Astrocyte (in vitro differentiated cells and primary cell): ENCODE results near the gene PARP16. TPM values are rescaled to one million over a fixed set of nuclear protein-coding genes. Genes with fewer than 3 reads are reported as not detected.
A peak's percentile ranks its signal among the peaks of the same experiment; 100 is the strongest.

ENCODE experiments used
- DNase-seq: peaks from one replicate; pipeline ENCODE4 v3.0.0-alpha.2; 2010; ENCODE audit warnings: low read depth
- FAIRE-seq: peaks from 2 replicates; lab custom pipeline; 2011; peaks lifted over from hg19 to GRCh38; lab: Jason Lieb, UNC
- H2AFZ ChIP-seq: 2 replicates; pipeline ENCODE4 v1.6.0; 2012; ENCODE audit warnings: low read depth, low read length, inconsistent platforms
- H3K27ac ChIP-seq: 2 replicates; pipeline ENCODE4 v1.5.1; 2011; ENCODE audit warnings: low read depth, low read length, inconsistent platforms
- H3K27me3 ChIP-seq: 2 replicates; pipeline ENCODE4 v1.6.0; 2011; ENCODE audit warnings: low read length, inconsistent platforms; ENCODE audit not compliant: insufficient read depth
- H3K36me3 ChIP-seq: 2 replicates; pipeline ENCODE4 v1.5.1; 2011; ENCODE audit warnings: low read length, inconsistent platforms; ENCODE audit not compliant: insufficient read depth
- H3K4me1 ChIP-seq: 2 replicates; pipeline ENCODE4 v1.5.1; 2011; ENCODE audit warnings: low read length, inconsistent platforms; ENCODE audit not compliant: insufficient read depth
- H3K4me2 ChIP-seq: 2 replicates; pipeline ENCODE4 v1.6.0; 2012; ENCODE audit warnings: low read length, inconsistent platforms
- H3K4me3 ChIP-seq: 2 replicates; pipeline ENCODE4 v1.5.1; 2011; ENCODE audit warnings: low read depth, mild to moderate bottlenecking, low read length, inconsistent platforms; ENCODE audit not compliant: insufficient read depth
- H3K79me2 ChIP-seq: 2 replicates; pipeline ENCODE4 v1.6.0; 2012; ENCODE audit warnings: mild to moderate bottlenecking, low read length, inconsistent platforms; ENCODE audit not compliant: insufficient read depth
- H3K9ac ChIP-seq: 2 replicates; pipeline ENCODE4 v1.6.0; 2012; ENCODE audit warnings: mild to moderate bottlenecking, low read length, inconsistent platforms
- H3K9me3 ChIP-seq: 2 replicates; pipeline ENCODE4 v1.5.1; 2012; ENCODE audit warnings: low read depth, mild to moderate bottlenecking, low read length, inconsistent platforms; ENCODE audit not compliant: insufficient read depth
- H4K20me1 ChIP-seq: 2 replicates; pipeline ENCODE4 v1.6.0; 2012; ENCODE audit warnings: low read length, inconsistent platforms; ENCODE audit not compliant: insufficient read depth
- H3K27ac Mint-ChIP-seq: one replicate; pipeline ENCODE4 v1.8.0; 2021; ENCODE audit warnings: mild to moderate bottlenecking, mixed read lengths; ENCODE audit not compliant: unreplicated experiment
- H3K27me3 Mint-ChIP-seq: one replicate; pipeline ENCODE4 v1.8.0; 2021; ENCODE audit warnings: low read depth, mixed read lengths; ENCODE audit not compliant: unreplicated experiment
- H3K36me3 Mint-ChIP-seq: one replicate; pipeline ENCODE4 v1.8.0; 2021; ENCODE audit warnings: low read depth, mixed read lengths; ENCODE audit not compliant: unreplicated experiment
- H3K4me1 Mint-ChIP-seq: one replicate; pipeline ENCODE4 v1.8.0; 2021; ENCODE audit warnings: low read depth, mixed read lengths; ENCODE audit not compliant: unreplicated experiment
- H3K4me3 Mint-ChIP-seq: one replicate; pipeline ENCODE4 v1.8.0; 2021; ENCODE audit warnings: mild to moderate bottlenecking, moderate library complexity, mixed read lengths; ENCODE audit not compliant: unreplicated experiment
- H3K9me3 Mint-ChIP-seq: one replicate; pipeline ENCODE4 v1.8.0; 2021; ENCODE audit warnings: mild to moderate bottlenecking, mixed read lengths; ENCODE audit not compliant: unreplicated experiment
- EZH2 ChIP-seq: IDR thresholded peaks from 2 replicates; pipeline ENCODE4 v1.6.1; 2012; ENCODE audit warnings: mild to moderate bottlenecking, low read length, inconsistent platforms; ENCODE audit not compliant: insufficient read depth
- total RNA-seq: library from RNA; stranded (reverse); gene quantifications from 2 replicates; pipeline ENCODE4 v1.2.1, GENCODE V29; 2021
- TF ChIP-seq, protein P1 (sequence below): IDR thresholded peaks from 2 replicates; pipeline ENCODE4 v1.5.1; 2011; ENCODE audit warnings: low read depth, mild to moderate bottlenecking, inconsistent platforms, low read length, moderate library complexity; ENCODE audit not compliant: insufficient read depth

The PARP16 gene
- total RNA-seq, 1 donor from 2014 or later, result 2.7 TPM

DNA sequence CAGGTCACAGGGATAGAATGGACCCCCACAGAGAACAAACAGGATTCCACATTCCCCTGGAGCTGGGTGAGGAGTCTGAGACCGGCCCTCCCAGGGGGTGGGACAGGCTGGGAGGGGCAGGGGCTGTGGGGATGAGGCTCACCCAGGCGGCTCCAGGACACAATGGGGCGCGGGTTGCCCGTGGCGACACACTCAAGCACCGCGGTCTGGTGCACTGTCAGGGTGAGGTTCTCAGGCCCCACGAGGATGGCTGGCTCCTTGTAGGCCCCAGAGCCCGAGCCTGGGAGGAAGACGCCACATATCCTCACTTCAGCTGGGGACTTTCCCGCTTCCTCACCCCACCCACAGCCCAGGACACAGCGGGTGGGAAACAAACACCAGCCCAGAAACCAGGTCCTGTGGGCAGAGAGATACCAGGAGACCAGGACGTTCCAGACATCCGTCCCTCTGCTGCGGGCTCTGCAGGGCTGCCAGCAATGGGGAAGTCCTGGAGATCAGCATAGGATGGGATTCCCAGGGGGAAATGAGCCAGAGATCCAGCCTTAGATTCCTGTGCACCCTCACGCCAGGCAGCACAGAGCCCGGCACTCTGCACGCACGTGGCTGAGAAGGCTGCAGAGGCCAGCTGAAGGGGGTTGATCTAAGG lies 48.0 kb upstream of the PARP16 start:
- no peak for DNase-seq
- H3K27ac Mint-ChIP-seq, result no peak overlapping the region

DNA sequence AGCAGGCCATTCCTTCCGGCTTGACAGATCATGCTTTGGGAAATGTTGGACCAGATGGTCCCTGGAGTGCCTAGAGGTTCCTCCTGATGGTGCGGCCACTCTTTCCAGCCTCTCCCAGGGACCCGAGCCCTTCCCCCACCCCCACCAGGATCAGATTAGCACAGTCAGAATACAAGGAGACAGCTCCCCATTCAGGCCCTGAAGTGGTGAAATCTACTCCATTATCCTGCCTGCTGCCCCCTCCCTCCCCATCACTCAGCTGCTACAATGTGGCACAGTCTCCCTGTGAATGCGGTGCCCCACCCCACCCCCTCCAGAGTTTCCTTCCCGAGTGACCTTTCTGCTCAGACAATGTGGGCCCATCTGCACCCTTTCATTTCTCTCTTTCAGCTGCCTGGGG lies 47.2 kb upstream of the PARP16 start:
- Mint-ChIP-seq H3K4me1 (peaks cover 10% of the 10 kb centered on the region), H3K27me3 (peaks cover 27% of the 10 kb centered on the region), H3K4me3 (no peak overlapping the region), H3K27ac (no peak overlapping the region), H3K36me3 (peaks cover 4% of the 10 kb centered on the region), H3K9me3 (no peaks in the 10 kb centered on the region)
- no peaks in the 10 kb centered on the region for H3K9me3 ChIP-seq
- FAIRE-seq (no peak), DNase-seq (no peak)
- no peak overlapping the region for H3K9ac ChIP-seq
- H3K27ac ChIP-seq, result no peak overlapping the region
- no peaks in the 10 kb centered on the region for H3K79me2 ChIP-seq
- H3K4me1 ChIP-seq, result no peaks in the 10 kb centered on the region
- H3K4me3 ChIP-seq, result no peak overlapping the region
- H3K4me2 ChIP-seq, result no peak overlapping the region
- peaks cover 18% of the 10 kb centered on the region for H3K27me3 ChIP-seq
- no peak for TF ChIP-seq EZH2
- TF ChIP-seq, protein P1, sequence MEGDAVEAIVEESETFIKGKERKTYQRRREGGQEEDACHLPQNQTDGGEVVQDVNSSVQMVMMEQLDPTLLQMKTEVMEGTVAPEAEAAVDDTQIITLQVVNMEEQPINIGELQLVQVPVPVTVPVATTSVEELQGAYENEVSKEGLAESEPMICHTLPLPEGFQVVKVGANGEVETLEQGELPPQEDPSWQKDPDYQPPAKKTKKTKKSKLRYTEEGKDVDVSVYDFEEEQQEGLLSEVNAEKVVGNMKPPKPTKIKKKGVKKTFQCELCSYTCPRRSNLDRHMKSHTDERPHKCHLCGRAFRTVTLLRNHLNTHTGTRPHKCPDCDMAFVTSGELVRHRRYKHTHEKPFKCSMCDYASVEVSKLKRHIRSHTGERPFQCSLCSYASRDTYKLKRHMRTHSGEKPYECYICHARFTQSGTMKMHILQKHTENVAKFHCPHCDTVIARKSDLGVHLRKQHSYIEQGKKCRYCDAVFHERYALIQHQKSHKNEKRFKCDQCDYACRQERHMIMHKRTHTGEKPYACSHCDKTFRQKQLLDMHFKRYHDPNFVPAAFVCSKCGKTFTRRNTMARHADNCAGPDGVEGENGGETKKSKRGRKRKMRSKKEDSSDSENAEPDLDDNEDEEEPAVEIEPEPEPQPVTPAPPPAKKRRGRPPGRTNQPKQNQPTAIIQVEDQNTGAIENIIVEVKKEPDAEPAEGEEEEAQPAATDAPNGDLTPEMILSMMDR, result no peak
- no peaks in the 10 kb centered on the region for H4K20me1 ChIP-seq
- no peaks in the 10 kb centered on the region for H3K36me3 ChIP-seq
- no peak overlapping the region for H2AFZ ChIP-seq

More for the DNA sequence above, 48.0 kb upstream of the PARP16 start:
- Histone ChIP-seq H3K9me3 (no peaks in the 10 kb centered on the region), H3K27ac (no peak overlapping the region), H3K9ac (no peak overlapping the region), H3K4me3 (no peak overlapping the region), H3K36me3 (no peaks in the 10 kb centered on the region), H3K27me3 (peaks cover 18% of the 10 kb centered on the region), H2AFZ (no peak overlapping the region), H3K4me1 (no peaks in the 10 kb centered on the region), H3K4me2 (no peak overlapping the region), H3K79me2 (no peaks in the 10 kb centered on the region), H4K20me1 (no peaks in the 10 kb centered on the region)
- no peak for TF ChIP-seq EZH2
- TF ChIP-seq, protein P1, result no peak
- Mint-ChIP-seq H3K36me3 (peaks cover 4% of the 10 kb centered on the region), H3K4me1 (peaks cover 12% of the 10 kb centered on the region), H3K4me3 (no peak overlapping the region), H3K27me3 (peaks cover 27% of the 10 kb centered on the region), H3K9me3 (no peaks in the 10 kb centered on the region)
- FAIRE-seq, result no peak

DNA sequence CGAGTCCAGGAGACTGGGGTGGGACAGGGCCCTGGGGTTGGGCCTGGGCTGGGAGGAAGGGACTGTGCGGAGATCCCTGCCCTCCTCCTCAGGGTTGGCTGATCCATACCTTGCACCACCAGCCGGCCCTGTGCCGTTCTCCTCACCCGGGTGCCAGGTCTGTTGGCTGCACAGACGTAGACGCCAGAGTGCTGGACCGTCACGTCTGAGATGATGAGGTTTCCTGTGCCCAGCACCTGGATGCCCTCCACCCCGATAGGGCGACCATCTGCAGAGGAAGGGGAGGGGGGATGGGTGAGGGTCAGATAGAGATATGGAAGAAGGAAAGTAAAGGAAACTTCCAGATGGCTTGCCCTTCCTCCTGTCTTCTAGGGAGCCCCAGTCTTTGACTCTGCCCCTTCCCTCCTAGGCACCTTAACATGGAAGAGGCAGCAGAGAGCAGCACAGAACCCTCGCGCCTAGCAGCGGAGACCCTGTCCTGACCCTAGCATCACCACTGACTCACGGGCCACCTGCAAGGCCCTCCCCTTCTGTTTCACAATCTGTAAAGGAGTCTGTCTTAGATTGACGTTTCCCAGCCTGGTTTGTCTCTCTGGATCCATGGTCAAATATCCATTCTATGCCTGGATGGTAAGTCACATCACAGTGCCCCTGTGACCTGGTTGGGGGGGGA lies 46.6 kb upstream of the PARP16 start:
- Histone ChIP-seq H2AFZ (no peak overlapping the region), H3K4me2 (no peak overlapping the region), H3K79me2 (no peaks in the 10 kb centered on the region), H3K27me3 (peaks cover 18% of the 10 kb centered on the region), H4K20me1 (no peaks in the 10 kb centered on the region), H3K9ac (no peak overlapping the region), H3K4me3 (no peak overlapping the region), H3K27ac (no peak overlapping the region), H3K4me1 (no peaks in the 10 kb centered on the region), H3K9me3 (no peaks in the 10 kb centered on the region), H3K36me3 (no peaks in the 10 kb centered on the region)
- no peaks in the 10 kb centered on the region for H3K9me3 Mint-ChIP-seq
- H3K27me3 Mint-ChIP-seq, result peaks cover 28% of the 10 kb centered on the region
- peak overlapping the region; percentile 18 for H3K27ac Mint-ChIP-seq
- H3K4me3 Mint-ChIP-seq, result no peak overlapping the region
- FAIRE-seq (no peak), DNase-seq (no peak)
- H3K36me3 Mint-ChIP-seq, result peaks cover 5% of the 10 kb centered on the region
- no peak for TF ChIP-seq EZH2
- TF ChIP-seq, protein P1, result no peak
- H3K4me1 Mint-ChIP-seq, result peaks cover 7% of the 10 kb centered on the region
